RCC 7860 (cell line): ENCODE results near the gene ADAP1.

ENCODE experiments used
- DNase-seq: peaks from one replicate; pipeline ENCODE4 v3.0.0-alpha.2; 2015; ENCODE audit warnings: low spot score
- FAIRE-seq: peaks from 2 replicates; lab custom pipeline; 2012; peaks lifted over from hg19 to GRCh38; lab: Jason Lieb, UNC

Gene ADAP1

DNA sequence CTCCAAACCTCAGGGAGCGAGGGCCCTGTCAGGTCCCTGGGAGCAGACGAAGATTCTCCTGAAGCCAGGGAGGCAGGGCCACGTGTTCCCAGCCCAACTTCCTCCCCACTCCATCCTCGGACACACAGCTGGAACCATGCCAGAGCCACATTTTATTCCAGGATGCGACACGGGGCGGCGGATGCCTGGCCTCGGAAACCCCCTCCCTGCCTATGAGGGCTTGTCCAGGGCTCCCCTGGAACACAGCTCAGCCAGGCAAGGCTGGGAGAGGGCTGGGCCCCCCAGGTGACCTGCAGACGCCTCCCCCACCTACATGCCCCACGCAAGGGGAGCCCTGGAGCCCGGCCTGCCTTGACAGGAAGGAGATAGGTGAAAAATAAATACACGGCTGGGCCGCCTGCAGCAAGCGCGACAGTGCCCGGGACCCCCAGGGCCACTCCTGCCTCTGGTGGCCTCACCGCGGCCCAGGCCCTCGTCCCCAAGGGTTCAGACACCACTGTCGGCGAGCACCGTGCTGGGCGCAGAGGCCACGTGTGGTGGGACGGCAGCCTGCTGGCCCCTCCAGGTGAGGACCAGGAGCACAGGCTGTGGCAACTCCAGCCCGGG is 56.6 kb downstream of the ADAP1 start:
- no peak for FAIRE-seq

GRCh38 chr7:897086-897485 is 57.4 kb downstream of the ADAP1 start:
- DNase-seq (no peak), FAIRE-seq (no peak)

More for the DNA sequence above, 56.6 kb downstream of the ADAP1 start:
- DNase-seq, result no peak

DNA sequence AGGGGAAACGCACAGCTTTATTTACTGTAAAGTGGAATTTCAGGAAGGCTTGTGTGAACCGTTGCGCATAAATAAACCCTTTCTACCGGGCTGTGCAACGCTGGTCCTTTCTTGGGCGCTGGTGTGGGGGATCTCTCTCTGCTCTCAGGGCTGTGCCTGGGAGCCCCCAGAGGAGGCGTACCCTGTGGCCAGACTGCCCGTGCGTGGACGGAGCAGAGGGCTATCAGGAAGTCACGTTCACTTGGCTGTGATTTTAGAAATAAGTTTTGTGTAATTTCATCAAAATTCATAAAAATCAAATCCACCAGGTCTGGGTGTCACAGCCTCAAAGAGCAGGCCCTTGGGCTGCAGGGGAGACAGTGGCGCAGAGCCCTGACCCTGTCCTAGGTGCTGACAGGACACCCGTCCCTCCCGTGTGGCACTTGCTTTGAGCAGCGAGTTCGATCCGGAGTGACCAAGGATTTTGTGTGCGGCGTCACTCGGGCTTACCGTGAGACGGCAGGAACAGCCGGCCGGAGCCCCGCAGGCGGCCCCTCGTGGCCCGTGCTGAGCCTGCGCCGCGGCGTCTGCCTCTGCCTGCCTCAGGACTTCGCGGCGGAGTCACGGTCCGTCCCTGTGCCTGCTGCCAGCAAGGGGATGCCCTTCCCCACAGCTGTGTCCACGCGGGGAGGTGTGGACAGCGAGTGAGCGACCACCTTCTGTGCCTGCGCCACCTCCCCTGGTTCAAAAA is 58.0 kb downstream of the ADAP1 start:
- FAIRE-seq (no peak), DNase-seq (no peak)

GRCh38 chr7:895451-896052 is 58.9 kb downstream of the ADAP1 start:
- no peak for DNase-seq
- no peak for FAIRE-seq

DNA sequence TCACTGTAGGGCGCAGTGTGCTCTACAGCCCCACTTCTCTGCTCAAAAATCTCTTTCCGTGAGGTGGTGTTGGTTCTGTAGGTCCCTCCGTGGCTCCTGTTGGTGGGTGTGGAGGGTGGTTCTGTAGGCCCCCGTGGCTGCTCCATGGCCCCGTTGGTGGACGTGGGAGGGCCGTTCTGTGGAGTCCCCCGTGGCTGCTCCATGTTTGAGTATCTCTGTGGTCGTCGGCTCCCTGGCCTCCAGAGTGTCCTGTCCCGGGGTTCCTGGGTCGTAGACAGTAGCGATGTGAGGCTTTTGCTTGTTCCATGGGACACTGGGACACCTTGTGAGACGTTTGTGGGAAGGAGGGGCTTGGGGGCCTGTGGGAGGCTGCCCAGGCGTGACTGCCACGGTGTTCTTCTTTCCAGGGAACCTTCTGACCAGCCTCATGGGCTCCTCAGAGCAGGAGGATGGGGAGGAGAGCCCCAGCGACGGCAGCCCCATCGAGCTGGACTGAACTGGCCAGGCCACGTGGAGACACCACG is 59.5 kb downstream of the ADAP1 start:
- no peak for DNase-seq
- no peak for FAIRE-seq

GRCh38 chr7:894164-894867 is 60.2 kb downstream of the ADAP1 start:
- DNase-seq (no peak), FAIRE-seq (no peak)

DNA sequence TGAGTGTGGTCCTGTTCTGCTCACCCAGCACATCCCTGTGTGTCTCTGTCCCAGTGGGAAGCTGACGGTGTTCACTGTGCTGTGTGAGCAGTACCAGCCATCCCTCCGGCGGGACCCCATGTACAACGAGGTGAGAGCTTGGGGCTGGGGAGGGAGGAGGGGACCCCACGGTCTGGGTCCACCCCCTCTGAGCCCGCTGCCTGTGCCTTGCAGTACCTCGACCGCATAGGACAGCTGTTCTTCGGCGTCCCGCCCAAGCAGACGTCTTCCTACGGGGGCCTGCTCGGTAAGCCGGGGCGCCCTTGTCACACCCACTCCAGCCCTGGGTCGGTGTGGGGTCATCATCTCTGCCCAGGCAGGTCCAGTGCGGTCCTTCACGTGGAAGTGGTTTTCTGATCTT is 60.8 kb downstream of the ADAP1 start:
- no peak for FAIRE-seq
- no peak for DNase-seq

DNA sequence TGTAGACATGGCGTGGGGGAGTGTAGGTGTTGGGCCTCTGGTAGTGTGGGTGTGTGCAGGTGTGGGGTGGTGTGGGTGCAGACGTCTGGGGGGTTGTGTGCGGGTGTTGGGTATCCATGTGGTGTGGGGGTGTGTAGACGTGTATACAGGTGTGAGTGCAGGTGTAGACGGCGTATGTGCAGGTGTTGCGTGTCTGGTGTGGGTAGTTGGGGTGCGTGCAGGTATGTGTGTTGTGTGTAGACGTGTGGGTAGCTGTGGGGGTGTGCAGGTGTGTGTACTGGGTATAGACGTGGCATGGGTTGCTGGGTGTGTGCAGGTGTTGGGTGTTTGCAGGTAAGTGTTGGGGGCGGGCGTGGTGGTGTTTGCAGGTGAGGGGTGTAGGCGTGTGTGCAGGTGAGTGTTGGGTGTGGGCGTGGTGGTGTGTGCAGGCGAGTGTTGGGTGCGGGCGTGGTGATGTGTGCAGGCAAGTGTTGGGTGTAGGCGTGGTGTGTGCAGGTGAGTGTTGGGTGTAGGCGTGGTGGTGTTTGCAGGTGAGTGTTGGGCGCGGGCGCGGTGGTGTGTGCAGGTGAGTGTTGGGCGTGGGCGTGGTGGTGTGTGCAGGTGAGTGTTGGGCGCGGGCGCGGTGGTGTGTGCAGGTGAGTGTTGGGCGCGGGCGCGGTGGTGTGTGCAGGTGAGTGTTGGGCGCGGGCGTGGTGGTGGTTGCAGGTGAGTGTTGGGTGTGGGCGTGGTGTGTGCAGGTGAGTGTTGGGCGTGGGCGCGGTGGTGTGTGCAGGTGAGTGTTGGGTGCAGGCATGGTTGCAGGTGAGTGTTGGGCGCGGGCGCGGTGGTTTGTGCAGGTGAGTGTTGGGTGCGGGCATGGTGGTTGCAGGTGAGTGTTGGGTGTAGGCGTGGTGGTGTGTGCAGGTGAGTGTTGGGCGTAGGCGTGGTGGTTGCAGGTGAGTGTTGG is 61.6 kb downstream of the ADAP1 start:
- FAIRE-seq (no peak), DNase-seq (no peak)

DNA sequence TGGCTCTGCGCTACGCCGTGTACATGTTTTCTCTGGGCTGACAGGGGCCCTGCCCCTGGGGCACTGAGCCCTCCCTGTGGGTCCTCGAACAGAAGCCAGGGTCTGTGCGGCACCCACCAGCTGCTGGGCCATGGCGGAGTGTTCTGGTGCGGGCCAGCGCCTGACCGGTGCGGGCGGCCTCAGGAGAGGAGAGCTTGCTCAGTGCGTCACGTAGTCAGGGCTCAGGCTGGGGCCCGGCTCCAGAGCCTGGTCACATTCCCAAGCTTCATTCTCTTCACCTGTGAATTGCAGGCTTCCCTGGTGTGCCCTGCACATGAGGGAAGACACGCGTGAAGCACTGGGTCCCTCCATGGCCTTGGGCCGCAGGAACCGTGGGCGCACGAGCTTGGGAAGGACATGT is 62.7 kb downstream of the ADAP1 start:
- DNase-seq (no peak), FAIRE-seq (no peak)

DNA sequence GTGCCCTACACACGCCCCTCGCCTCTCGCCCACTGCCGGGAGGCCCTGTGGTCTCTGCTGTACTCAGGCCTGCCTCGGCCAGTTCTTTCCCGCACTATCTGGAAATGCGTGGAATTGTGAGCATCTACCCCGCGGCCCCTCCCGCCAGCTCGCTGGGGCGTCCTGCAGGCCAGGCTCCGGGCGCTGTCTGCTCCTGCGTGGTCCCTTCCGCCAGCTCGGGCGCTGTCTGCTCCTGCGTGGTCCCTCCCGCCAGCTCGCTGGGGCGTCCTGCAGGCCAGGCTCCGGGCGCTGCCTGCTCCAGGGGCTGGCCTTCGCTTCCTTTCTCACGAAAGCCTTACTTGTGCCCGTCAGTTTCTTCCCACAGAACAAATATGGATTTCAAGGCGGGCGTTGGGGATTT is 63.2 kb downstream of the ADAP1 start:
- FAIRE-seq, result no peak

GRCh38 chr7:890868-891267 is 63.6 kb downstream of the ADAP1 start:
- DNase-seq, result no peak
- no peak for FAIRE-seq

More for the DNA sequence above, 63.2 kb downstream of the ADAP1 start:
- no peak for DNase-seq

- DNase-seq, result no peak
- FAIRE-seq, result no peak
Measured at GRCh38 chr7:889391-889790, 65.1 kb downstream of the ADAP1 start.

DNA sequence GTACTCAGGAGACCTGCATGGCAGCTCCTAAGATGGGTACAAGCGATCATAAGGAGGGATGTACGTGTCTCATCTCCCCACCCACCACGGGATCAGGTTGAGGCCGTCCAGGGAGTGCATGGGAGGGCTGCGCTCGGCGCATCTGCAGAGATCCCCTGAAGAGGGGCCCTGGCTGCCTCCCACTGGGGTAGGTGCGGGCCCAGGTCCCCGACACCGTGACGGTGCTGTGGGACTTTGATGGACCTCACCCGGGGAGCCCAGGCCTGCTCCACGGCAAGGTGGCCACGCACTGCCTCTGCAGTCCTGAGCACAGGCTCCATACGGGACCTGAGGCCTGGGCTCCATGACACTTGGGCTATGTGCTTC is 65.5 kb downstream of the ADAP1 start:
- FAIRE-seq (no peak), DNase-seq (no peak)

DNA sequence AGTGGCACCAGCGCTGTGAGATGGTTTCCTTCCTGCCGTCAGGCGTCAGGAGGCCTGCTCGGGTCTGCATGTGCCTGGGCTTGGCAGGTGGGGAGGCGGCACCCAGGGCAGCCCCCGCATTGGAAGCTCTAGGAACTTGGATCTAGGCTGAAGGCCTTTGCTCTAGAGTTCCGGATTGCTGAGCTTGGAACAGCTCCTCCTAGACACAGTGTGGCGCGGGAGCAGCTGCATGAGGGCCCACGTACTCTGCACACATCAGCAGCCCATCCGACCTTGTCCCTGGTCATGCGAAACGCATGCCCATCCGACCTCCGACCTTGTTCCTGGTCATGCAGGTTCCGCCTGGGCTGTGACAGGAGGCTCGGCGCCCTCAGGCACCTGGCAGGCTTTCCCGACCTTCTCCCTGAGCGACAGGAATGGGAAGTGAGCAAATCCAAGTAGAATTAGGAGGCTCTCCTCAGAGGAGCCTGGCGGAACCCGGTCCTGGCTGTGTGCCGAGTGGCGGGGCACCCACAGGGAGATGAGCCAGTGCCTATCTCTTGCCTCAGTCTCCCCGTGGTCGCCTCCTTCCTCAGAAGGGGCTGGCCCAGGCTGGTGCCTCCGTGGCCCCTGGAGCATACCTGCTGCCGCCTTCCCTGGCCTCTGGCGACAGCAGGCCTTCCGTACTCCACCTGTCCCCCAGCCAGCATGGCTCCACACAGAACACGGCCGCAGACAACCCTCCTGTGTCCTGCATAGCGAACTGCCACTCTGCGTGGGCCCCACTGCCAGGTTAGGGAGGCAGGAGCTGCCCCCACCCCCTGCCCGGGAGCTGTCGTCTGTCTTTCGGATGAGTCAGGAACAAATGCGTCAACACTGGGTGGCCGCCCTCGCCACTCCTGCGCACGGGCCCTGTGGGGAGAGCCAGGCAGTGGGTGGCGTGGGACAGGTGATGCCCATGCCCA is 66.1 kb downstream of the ADAP1 start:
- no peak for DNase-seq
- FAIRE-seq, result no peak

- DNase-seq (no peak), FAIRE-seq (no peak)
Measured at GRCh38 chr7:887488-887820, 67.0 kb downstream of the ADAP1 start.

GRCh38 chr7:886626-887487 is 67.6 kb downstream of the ADAP1 start:
- no peak for DNase-seq
- no peak for FAIRE-seq

DNA sequence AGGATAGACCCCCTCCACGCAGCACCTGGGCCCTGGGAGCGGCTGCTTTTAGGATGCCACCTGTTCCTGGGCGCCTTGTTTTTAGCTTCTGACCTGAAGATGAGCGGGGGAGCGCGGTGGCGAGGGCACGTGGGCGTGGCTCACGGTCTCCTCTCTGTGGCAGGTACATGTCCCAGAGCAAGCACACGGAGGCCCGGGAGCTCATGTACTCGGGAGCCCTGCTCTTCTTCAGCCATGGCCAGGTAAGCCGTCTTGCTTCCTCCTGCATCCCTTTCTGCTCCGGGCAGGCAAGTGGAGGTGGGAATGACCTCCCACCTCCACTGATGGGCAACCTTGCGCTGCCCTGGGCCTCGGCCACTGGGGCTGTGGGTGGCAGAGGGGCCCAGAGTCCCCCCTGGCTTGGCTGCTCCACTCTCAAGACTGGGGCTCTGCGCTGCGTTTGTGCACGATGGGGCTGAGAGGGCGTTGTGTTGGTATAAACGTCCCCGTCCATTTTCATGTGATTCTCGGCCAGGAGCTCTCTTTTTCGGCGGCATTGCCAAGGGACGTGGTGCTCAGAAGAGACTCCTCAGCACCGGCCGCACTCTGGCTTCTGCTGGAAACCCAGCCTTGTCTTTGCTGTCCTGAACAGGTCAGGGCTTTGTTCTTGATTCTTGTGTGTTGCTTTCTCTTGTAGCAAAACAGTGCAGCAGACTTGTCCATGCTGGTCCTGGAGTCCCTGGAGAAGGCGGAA is 68.4 kb downstream of the ADAP1 start:
- DNase-seq, result no peak
- FAIRE-seq, result no peak
